Muscle layer of colon (tissue), 2 donors: ENCODE measurements around the gene NFATC1.

Experiments used
- H3K27ac ChIP-seq: one replicate; pipeline ENCODE4 v1.7.0; 2013; ENCODE audit warnings: low read depth, mild to moderate bottlenecking, low read length, moderate library complexity
- H3K27me3 ChIP-seq, 2 donors: one replicate each; pipeline ENCODE4 v1.7.0; 2013; ENCODE audit warnings: low read length in 2 of 2, mild to moderate bottlenecking in 2 of 2; ENCODE audit not compliant: insufficient read depth in 2 of 2, control insufficient read depth in 1 of 2
- H3K36me3 ChIP-seq: one replicate; pipeline ENCODE4 v1.7.0; 2013; ENCODE audit warnings: mild to moderate bottlenecking, low read length; ENCODE audit not compliant: insufficient read depth
- H3K4me1 ChIP-seq: one replicate; pipeline ENCODE4 v1.7.0; 2013; ENCODE audit warnings: mild to moderate bottlenecking, low read length; ENCODE audit not compliant: insufficient read depth
- H3K4me3 ChIP-seq, 2 donors: one replicate each; pipeline ENCODE4 v1.7.0; 2013; ENCODE audit warnings: low read length in 2 of 2, low read depth in 1 of 2, mild to moderate bottlenecking in 1 of 2, moderate library complexity in 1 of 2
- H3K9ac ChIP-seq: one replicate; pipeline ENCODE4 v1.7.0; 2013; ENCODE audit warnings: low read length
- H3K9me3 ChIP-seq: one replicate; pipeline ENCODE4 v1.7.0; 2013; ENCODE audit warnings: mild to moderate bottlenecking, low read length
- donor health status: abdominal sarcoma.
- donor health status: Adenocarcinoma of cecum.

The NFATC1 gene

DNA sequence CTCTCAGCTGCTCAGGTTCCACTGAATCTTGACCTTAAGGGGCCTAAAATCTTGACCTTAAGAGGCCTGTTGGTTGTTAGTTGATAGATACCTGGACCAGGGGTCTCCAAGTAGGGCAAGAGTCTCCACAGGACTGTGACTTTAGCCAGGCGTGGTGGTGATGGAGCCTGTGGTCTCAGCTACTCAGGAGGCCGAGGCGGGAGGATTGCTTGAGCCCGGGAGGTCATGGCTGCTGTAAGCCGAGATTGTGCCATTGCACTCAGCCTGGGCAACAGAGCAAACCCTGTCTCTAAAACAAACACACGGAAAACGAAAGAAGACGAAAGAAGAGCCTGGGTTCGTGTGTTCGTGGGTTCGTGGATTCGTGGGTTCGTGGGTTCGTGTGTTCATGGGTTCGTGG is 163.7 kb downstream of the NFATC1 start:
- Histone ChIP-seq H3K9me3 (no peaks in the 10 kb centered on the region), H3K9ac (no peak overlapping the region), H3K36me3 (no peaks in the 10 kb centered on the region), H3K4me3 (no peak overlapping the region), H3K4me1 (no peaks in the 10 kb centered on the region), H3K27me3 (no peaks in the 10 kb centered on the region), H3K27ac (no peak overlapping the region)

- no peaks in the 10 kb centered on the region for H3K4me1 ChIP-seq
- H3K9me3 ChIP-seq: no peaks in the 10 kb centered on the region
- H3K9ac ChIP-seq: no peak overlapping the region
- no peak overlapping the region for H3K27ac ChIP-seq
- H3K36me3 ChIP-seq: no peaks in the 10 kb centered on the region
- H3K27me3 ChIP-seq: no peaks in the 10 kb centered on the region
- no peak overlapping the region for H3K4me3 ChIP-seq
Observed at GRCh38 chr18:79560042-79560860, 164.5 kb downstream of the NFATC1 start.

DNA sequence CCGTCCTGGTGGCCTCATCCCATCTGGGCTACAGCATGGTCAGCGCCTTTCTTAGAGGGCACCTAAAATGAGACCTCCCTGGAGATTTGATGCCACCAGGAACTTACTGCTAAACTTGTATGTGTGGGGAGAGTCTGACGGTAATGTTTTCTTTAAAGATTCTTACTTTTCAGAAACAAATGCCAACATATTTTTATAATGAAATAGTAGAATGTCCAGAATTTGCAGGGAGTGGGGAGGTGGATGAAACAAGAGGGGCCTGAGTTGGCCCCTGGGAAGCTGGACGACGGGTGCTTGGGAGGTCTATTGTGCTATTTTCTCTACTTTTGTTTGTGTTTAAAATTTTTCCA is 165.1 kb downstream of the NFATC1 start:
- no peaks in the 10 kb centered on the region for H3K36me3 ChIP-seq
- H3K27me3 ChIP-seq: no peaks in the 10 kb centered on the region
- H3K9me3 ChIP-seq: no peaks in the 10 kb centered on the region
- no peak overlapping the region for H3K9ac ChIP-seq
- no peak overlapping the region for H3K27ac ChIP-seq
- H3K4me3 ChIP-seq: no peak overlapping the region
- H3K4me1 ChIP-seq: no peaks in the 10 kb centered on the region

DNA sequence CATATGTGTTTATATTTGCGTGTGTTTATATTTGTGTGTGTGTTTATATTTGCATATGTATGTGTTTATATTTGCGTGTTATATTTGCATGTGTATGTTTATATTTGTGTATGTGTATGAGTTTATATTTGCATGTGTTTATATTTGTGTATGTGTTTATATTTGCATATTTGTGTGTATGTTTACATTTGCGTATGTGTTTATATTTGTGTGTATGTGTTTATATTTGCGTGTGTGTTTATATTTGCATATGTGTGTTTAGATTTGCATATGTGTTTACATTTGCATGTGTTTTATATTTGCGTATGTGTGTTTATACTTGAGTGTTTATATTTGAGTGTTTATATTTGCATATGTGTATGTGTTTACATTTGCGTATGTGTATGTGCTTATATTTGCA is 168.2 kb downstream of the NFATC1 start:
- Histone ChIP-seq H3K27ac (no peak overlapping the region), H3K4me1 (peaks cover 5% of the 10 kb centered on the region), H3K4me3 (no peak overlapping the region), H3K9me3 (no peaks in the 10 kb centered on the region), H3K27me3 (no peaks in the 10 kb centered on the region), H3K36me3 (no peaks in the 10 kb centered on the region), H3K9ac (no peak overlapping the region)

GRCh38 chr18:79564441-79564840 is 168.7 kb downstream of the NFATC1 start:
- Histone ChIP-seq H3K4me3 (no peak overlapping the region), H3K36me3 (no peaks in the 10 kb centered on the region), H3K9ac (no peak overlapping the region)

DNA sequence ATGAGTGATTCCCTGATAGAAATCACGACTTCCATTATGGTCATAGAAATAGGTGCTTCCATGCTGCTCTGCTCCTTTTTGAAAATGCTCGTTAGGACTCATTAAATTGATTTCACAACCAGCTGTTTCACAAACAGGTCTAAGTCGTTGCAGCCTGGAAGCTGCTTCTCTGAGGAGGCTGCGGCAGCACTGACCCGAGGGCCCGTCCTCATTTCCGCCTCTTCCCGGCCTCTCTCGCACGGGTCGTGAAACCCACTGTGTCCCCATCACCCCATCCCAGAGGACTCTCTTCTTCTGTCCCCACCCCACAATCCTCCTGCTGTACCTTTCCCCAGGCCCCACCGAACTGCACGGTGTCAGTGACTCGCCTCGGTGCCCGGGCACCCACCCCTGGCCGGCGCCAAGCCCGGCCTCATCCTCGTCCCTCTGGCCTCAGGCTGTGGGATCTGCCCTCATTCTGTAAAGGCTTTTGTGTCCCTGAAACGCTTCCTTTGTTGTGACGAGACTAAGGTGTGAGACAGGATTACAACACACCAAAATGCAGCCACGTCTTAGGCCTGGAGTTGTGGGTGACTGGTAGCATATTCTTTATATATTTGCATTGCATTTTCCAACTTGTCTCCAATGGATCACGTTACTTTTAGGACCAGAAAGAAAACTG is 171.2 kb downstream of the NFATC1 start:
- Histone ChIP-seq H3K27me3 (no peaks in the 10 kb centered on the region), H3K9me3 (no peaks in the 10 kb centered on the region), H3K4me3 (no peak overlapping the region), H3K4me1 (peaks cover 5% of the 10 kb centered on the region), H3K27ac (no peak overlapping the region), H3K9ac (no peak overlapping the region), H3K36me3 (no peaks in the 10 kb centered on the region)

More at GRCh38 chr18:79564441-79564840, 168.7 kb downstream of the NFATC1 start:
- peaks cover 5% of the 10 kb centered on the region for H3K4me1 ChIP-seq
- no peaks in the 10 kb centered on the region for H3K9me3 ChIP-seq
- H3K27me3 ChIP-seq: no peaks in the 10 kb centered on the region
- no peak overlapping the region for H3K27ac ChIP-seq

DNA sequence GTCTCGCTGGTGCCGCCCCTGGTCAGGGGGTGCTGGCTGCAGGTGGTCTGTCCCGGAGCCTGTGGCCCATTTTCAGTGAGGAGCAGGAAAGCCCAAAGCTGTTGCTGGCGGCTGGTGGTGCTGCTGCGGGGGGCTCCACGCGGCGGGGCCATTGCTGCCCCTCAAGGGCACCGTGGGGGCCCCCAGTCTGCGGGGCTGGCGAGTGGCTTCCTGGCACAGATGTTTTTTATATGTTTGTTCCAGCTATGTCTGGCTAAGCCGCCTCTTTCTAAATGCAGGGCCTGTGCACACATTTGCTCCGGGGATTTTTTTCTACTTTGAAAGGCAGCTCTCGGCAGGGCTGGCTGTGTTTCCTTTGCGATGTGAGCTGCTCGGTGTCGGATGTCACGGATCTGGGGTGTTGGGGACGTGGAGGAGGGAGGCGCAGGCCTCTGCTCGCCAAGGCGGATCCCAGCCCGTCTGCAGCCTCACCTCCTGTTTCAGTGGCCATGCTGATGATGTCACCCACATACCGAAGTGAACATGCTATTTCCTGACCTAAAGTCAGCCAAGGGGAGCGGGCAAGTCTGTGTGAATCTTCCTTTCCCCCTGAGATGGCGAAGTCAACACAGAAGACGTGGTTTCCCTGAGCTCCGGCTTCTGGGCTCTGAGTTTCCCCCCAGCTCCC is 171.9 kb downstream of the NFATC1 start:
- H3K36me3 ChIP-seq: no peaks in the 10 kb centered on the region
- H3K9ac ChIP-seq: no peak overlapping the region
- H3K4me1 ChIP-seq: peaks cover 5% of the 10 kb centered on the region
- peak overlapping the region; percentile 25 for H3K27ac ChIP-seq
- H3K9me3 ChIP-seq: no peaks in the 10 kb centered on the region
- H3K27me3 ChIP-seq: no peaks in the 10 kb centered on the region
- H3K4me3 ChIP-seq: no peak overlapping the region

DNA sequence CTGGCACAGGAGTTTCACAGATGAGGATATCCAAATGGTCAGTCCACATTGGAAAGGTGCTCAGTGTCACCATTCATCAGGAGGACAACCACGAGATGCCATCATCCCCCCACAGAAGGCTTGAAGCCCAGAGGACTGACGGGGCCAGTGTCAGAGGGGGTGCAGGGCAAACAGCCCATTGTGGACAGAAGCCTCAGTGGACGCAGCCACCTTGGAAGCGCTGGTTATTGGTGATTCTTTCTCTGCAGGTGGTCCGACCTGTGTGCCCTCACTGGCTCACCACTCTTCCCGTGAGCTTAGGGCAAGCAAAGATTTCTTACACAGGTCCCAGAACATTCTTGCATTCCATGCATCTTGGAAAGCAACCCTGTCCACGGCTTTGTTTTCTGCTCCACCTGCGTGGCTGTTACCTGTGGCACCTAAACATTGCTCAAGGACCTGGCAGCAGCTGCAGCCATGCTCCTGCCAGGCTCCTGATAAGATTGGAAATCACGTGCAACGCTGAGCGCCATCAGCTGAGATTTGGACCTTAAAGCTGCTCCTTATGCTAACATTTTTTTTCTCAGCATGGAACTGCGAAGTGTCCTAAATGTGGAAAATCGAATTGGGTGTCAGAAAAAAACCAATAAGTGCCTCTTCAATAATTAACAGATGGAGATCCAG is 172.9 kb downstream of the NFATC1 start:
- Histone ChIP-seq H3K9ac (no peak overlapping the region), H3K4me3 (no peak overlapping the region), H3K27me3 (no peaks in the 10 kb centered on the region), H3K4me1 (peaks cover 5% of the 10 kb centered on the region), H3K27ac (no peak overlapping the region), H3K36me3 (no peaks in the 10 kb centered on the region), H3K9me3 (no peaks in the 10 kb centered on the region)

DNA sequence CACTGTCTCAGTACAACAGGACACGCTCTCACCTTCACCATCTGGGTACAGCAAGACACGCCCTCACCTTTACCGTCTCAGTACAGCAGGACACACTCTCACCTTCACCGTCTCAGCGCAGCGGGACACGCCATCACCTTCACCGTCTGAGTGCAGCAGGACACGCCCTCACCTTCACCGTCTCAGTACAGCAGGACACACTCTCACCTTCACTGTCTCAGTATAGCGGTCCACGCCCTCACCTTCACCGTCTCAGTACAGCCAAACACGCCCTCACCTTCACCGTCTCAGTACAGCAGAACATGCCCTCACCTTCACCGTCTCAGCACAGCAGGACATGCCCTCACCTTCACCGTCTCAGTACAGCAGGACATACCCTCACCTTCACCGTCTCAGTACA is 174.0 kb downstream of the NFATC1 start:
- H3K27me3 ChIP-seq: no peaks in the 10 kb centered on the region
- H3K9ac ChIP-seq: no peak overlapping the region
- no peaks in the 10 kb centered on the region for H3K9me3 ChIP-seq
- no peaks in the 10 kb centered on the region for H3K36me3 ChIP-seq
- H3K27ac ChIP-seq: no peak overlapping the region
- no peak overlapping the region for H3K4me3 ChIP-seq
- H3K4me1 ChIP-seq: peaks cover 6% of the 10 kb centered on the region

- no peak overlapping the region for H3K9ac ChIP-seq
- H3K9me3 ChIP-seq: no peaks in the 10 kb centered on the region
- H3K27ac ChIP-seq: no peak overlapping the region
- peaks cover 15% of the 10 kb centered on the region for H3K4me1 ChIP-seq
- H3K27me3 ChIP-seq: no peaks in the 10 kb centered on the region
- H3K4me3 ChIP-seq: no peak overlapping the region
- H3K36me3 ChIP-seq: no peaks in the 10 kb centered on the region
Observed at GRCh38 chr18:79570266-79571201, 174.8 kb downstream of the NFATC1 start.
